ENCODE data around the gene LHX2.

Gene LHX2

GRCh38 chr9:124044448-124044847, 32.9 kb downstream of the LHX2 start:
- Histone ChIP-seq H3K4me1 (ENCODE audit: insufficient read depth, insufficient read length) (peaks cover 10% of the 10 kb centered on the region), H3K36me3 (ENCODE audit: insufficient read depth, insufficient read length, low read length) (no peaks in the 10 kb centered on the region), H3K4me3 (ENCODE audit: insufficient read length, low read depth) (no peak overlapping the region), H3K27me3 (ENCODE audit: insufficient read depth, insufficient read length) (peaks cover 28% of the 10 kb centered on the region), H3K9ac (ENCODE audit: insufficient read length, low read depth) (no peak overlapping the region), H3K9me3 (ENCODE audit: insufficient read depth, low read length) (no peaks in the 10 kb centered on the region)
- TF ChIP-seq ZNF274 (IDR thresholded peaks at IDR 0.05; ENCODE audit: low read depth, low read length) (no peak), YY1 (IDR thresholded peaks at IDR 0.05; ENCODE audit: insufficient read depth, insufficient read length) (no peak)
- no peak for DNase-seq (ENCODE audit: low read depth, low spot score)

DNA sequence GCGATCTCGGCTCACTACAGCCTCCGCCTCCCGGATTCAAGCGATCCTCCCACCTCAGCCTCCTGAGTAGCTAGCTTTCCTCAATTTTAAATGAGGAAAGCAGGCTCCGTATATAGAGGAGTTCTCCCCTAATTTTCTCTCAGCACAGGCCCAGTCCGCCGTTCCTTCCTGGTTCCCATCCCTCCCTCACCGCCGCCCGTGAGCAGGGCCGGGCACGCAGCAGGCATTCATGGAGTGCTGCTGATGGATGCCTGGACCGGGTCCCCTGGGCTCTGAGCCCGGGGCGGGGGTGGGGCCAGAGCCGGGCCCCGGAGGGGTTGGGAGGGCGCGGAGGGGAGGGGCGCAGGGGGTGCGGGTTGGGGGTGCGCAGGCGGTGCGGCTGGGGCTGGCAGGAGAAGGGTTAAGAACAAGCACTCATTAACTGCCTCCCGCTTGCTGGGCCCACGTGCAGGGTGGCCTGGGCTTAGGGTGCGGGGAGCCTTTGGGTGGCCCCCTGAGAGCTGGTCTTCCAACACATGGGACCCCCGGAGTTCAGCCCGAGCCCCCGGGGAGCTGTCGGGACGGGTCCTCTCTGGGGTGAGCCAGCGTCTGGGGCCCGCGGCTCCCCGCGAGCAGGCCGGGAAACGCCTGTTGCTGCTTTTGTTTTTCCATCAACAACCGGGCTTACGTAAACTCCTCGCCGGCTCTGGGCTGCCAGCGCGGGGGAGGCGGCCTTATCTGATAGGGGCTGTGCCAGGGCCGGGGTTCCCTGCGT, 33.7 kb downstream of the LHX2 start:
- DNase-seq (ENCODE audit: low read depth, low spot score), result no peak
- no peaks in the 10 kb centered on the region for H3K36me3 ChIP-seq (ENCODE audit: insufficient read depth, insufficient read length, low read length)
- H3K4me3 ChIP-seq (ENCODE audit: insufficient read length, low read depth), result peak overlapping the region; percentile 41
- peak overlapping the region; percentile 73 for H3K9ac ChIP-seq (ENCODE audit: insufficient read length, low read depth)
- H3K27me3 ChIP-seq (ENCODE audit: insufficient read depth, insufficient read length), result peaks cover 20% of the 10 kb centered on the region
- TF ChIP-seq ZNF274 (IDR thresholded peaks at IDR 0.05; ENCODE audit: low read depth, low read length), result no peak
- no peak for TF ChIP-seq SUZ12 (IDR thresholded peaks at IDR 0.05; ENCODE audit: extremely low read depth, insufficient read depth, insufficient read length)
- peaks cover 8% of the 10 kb centered on the region for H3K4me1 ChIP-seq (ENCODE audit: insufficient read depth, insufficient read length)
- H3K9me3 ChIP-seq (ENCODE audit: insufficient read depth, low read length), result no peaks in the 10 kb centered on the region

GRCh38 chr9:124045830-124046177, 34.2 kb downstream of the LHX2 start:
- Histone ChIP-seq H3K9ac (ENCODE audit: insufficient read length, low read depth) (peak overlapping the region; percentile 66), H3K9me3 (ENCODE audit: insufficient read depth, low read length) (no peaks in the 10 kb centered on the region), H3K4me1 (ENCODE audit: insufficient read depth, insufficient read length) (peaks cover 6% of the 10 kb centered on the region), H3K27me3 (ENCODE audit: insufficient read depth, insufficient read length) (peaks cover 16% of the 10 kb centered on the region), H3K36me3 (ENCODE audit: insufficient read depth, insufficient read length, low read length) (no peaks in the 10 kb centered on the region), H3K4me3 (ENCODE audit: insufficient read length, low read depth) (peak overlapping the region; percentile 41)
- no peak for DNase-seq (ENCODE audit: low read depth, low spot score)
- TF ChIP-seq YY1 (IDR thresholded peaks at IDR 0.05; ENCODE audit: insufficient read depth, insufficient read length) (no peak), SUZ12 (IDR thresholded peaks at IDR 0.05; ENCODE audit: extremely low read depth, insufficient read depth, insufficient read length) (no peak), ZNF274 (IDR thresholded peaks at IDR 0.05; ENCODE audit: low read depth, low read length) (no peak)

GRCh38 chr9:124046189-124046588, 34.6 kb downstream of the LHX2 start:
- TF ChIP-seq YY1 (IDR thresholded peaks at IDR 0.05; ENCODE audit: insufficient read depth, insufficient read length), result no peak
- no peak for TF ChIP-seq ZNF274 (IDR thresholded peaks at IDR 0.05; ENCODE audit: low read depth, low read length)
- no peak for TF ChIP-seq SUZ12 (IDR thresholded peaks at IDR 0.05; ENCODE audit: extremely low read depth, insufficient read depth, insufficient read length)
- Histone ChIP-seq H3K27me3 (ENCODE audit: insufficient read depth, insufficient read length) (peaks cover 15% of the 10 kb centered on the region), H3K9me3 (ENCODE audit: insufficient read depth, low read length) (no peaks in the 10 kb centered on the region), H3K36me3 (ENCODE audit: insufficient read depth, insufficient read length, low read length) (no peaks in the 10 kb centered on the region), H3K9ac (ENCODE audit: insufficient read length, low read depth) (no peak overlapping the region), H3K4me1 (ENCODE audit: insufficient read depth, insufficient read length) (peaks cover 5% of the 10 kb centered on the region), H3K4me3 (ENCODE audit: insufficient read length, low read depth) (peak overlapping the region; percentile 41)
- no peak for DNase-seq (ENCODE audit: low read depth, low spot score)

- H3K9me3 ChIP-seq (ENCODE audit: insufficient read depth, low read length), result no peaks in the 10 kb centered on the region
- TF ChIP-seq SUZ12 (IDR thresholded peaks at IDR 0.05; ENCODE audit: extremely low read depth, insufficient read depth, insufficient read length), result no peak
- TF ChIP-seq YY1 (IDR thresholded peaks at IDR 0.05; ENCODE audit: insufficient read depth, insufficient read length), result no peak
- no peak for TF ChIP-seq ZNF274 (IDR thresholded peaks at IDR 0.05; ENCODE audit: low read depth, low read length)
- no peak for DNase-seq (ENCODE audit: low read depth, low spot score)
- peaks cover 13% of the 10 kb centered on the region for H3K27me3 ChIP-seq (ENCODE audit: insufficient read depth, insufficient read length)
- no peaks in the 10 kb centered on the region for H3K36me3 ChIP-seq (ENCODE audit: insufficient read depth, insufficient read length, low read length)
- H3K9ac ChIP-seq (ENCODE audit: insufficient read length, low read depth), result no peak overlapping the region
- no peak overlapping the region for H3K4me3 ChIP-seq (ENCODE audit: insufficient read length, low read depth)
- H3K4me1 ChIP-seq (ENCODE audit: insufficient read depth, insufficient read length), result no peaks in the 10 kb centered on the region
Observed at GRCh38 chr9:124047251-124047672, 35.7 kb downstream of the LHX2 start.

DNA sequence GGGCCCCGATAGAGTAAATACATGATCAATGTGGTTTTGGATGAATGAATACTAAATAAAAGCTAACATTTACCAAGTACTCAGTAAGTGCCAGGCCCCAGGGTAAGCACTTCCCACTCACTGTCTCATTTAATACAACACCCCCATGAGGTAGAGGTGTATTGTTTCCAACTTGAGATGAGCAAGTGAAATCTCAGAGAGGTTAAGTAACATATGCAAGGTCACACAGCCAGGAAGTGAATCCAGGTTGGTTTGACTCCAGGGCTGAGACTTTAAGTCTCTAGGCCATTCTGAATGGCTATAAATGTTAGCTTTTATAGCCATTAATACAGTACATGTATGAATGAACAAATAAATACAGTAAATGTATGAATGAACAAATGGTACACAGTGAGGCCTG, 39.4 kb downstream of the LHX2 start:
- no peaks in the 10 kb centered on the region for H3K36me3 ChIP-seq (ENCODE audit: insufficient read depth, insufficient read length, low read length)
- H3K4me3 ChIP-seq (ENCODE audit: insufficient read length, low read depth), result no peak overlapping the region
- no peak for TF ChIP-seq SUZ12 (IDR thresholded peaks at IDR 0.05; ENCODE audit: extremely low read depth, insufficient read depth, insufficient read length)
- TF ChIP-seq YY1 (IDR thresholded peaks at IDR 0.05; ENCODE audit: insufficient read depth, insufficient read length), result no peak
- no peak for TF ChIP-seq ZNF274 (IDR thresholded peaks at IDR 0.05; ENCODE audit: low read depth, low read length)
- no peak overlapping the region for H3K9ac ChIP-seq (ENCODE audit: insufficient read length, low read depth)
- H3K4me1 ChIP-seq (ENCODE audit: insufficient read depth, insufficient read length), result no peaks in the 10 kb centered on the region
- H3K27me3 ChIP-seq (ENCODE audit: insufficient read depth, insufficient read length), result peaks cover 4% of the 10 kb centered on the region
- peaks cover 7% of the 10 kb centered on the region for H3K9me3 ChIP-seq (ENCODE audit: insufficient read depth, low read length)
- DNase-seq (ENCODE audit: low read depth, low spot score), result no peak

- no peak overlapping the region for H3K9ac ChIP-seq (ENCODE audit: insufficient read length, low read depth)
- H3K36me3 ChIP-seq (ENCODE audit: insufficient read depth, insufficient read length, low read length), result no peaks in the 10 kb centered on the region
- H3K9me3 ChIP-seq (ENCODE audit: insufficient read depth, low read length), result peaks cover 7% of the 10 kb centered on the region
- H3K27me3 ChIP-seq (ENCODE audit: insufficient read depth, insufficient read length), result no peaks in the 10 kb centered on the region
- no peak for DNase-seq (ENCODE audit: low read depth, low spot score)
- TF ChIP-seq SUZ12 (IDR thresholded peaks at IDR 0.05; ENCODE audit: extremely low read depth, insufficient read depth, insufficient read length), result no peak
- TF ChIP-seq YY1 (IDR thresholded peaks at IDR 0.05; ENCODE audit: insufficient read depth, insufficient read length), result no peak
- H3K4me1 ChIP-seq (ENCODE audit: insufficient read depth, insufficient read length), result no peaks in the 10 kb centered on the region
- no peak overlapping the region for H3K4me3 ChIP-seq (ENCODE audit: insufficient read length, low read depth)
Observed at GRCh38 chr9:124052401-124052800, 40.8 kb downstream of the LHX2 start.
